HepG2 (cell line): ENCODE results near the gene CYB561. TPM values are rescaled to one million over a fixed set of nuclear protein-coding genes. Genes with fewer than 3 reads are reported as not detected.
A peak's percentile ranks its signal among the peaks of the same experiment; 100 is the strongest.

Experiments used
- ATAC-seq: fragments of 200-7000 bp; cut with Tn5 transposase; 3 replicates; pipeline ENCODE4 v1.9.1; 2020; ENCODE audit warnings: mild to moderate bottlenecking, moderate library complexity
- BruUV-seq: library from RNA; stranded (reverse); fragments of 400-500 nt; replicated peaks from 2 replicates; lab custom pipeline; 2021; lab: Mats Ljungman, UMichigan
- CTCF ChIA-PET: fragments of 300-600 bp; formaldehyde crosslinking; extraction: SDS; loops from one replicate; lab custom pipeline; 2021; ENCODE audit warnings: low total read pairs, inconsistent platforms, low intra/inter-chr PET ratio; lab: Yijun Ruan, JAX
- POLR2A ChIA-PET: fragments of 350-600 bp; sonication (Branson Sonifier 250); formaldehyde crosslinking; loops from one replicate; lab custom pipeline; 2020; ENCODE audit warnings: antibody characterized with exemption, inconsistent platforms; lab: Yijun Ruan, JAX
- DNase-seq: peaks from one replicate; pipeline ENCODE4 v3.0.0-alpha.2; 2015; ENCODE audit warnings: low spot score
- FAIRE-seq: peaks from 3 replicates; lab custom pipeline; 2011; peaks lifted over from hg19 to GRCh38; lab: Jason Lieb, UNC
- H2AFZ ChIP-seq: one replicate; pipeline ENCODE4 v1.6.1; 2011; ENCODE audit warnings: low read length, inconsistent platforms
- H3K27ac ChIP-seq: fragments of 300-600 bp; 3 replicates; pipeline ENCODE4 v1.8.0; 2011; ENCODE audit warnings: mixed run types, mild to moderate bottlenecking, mixed read lengths, low read length, inconsistent platforms; ENCODE audit not compliant: insufficient read depth; ENCODE audit errors: extremely low read length
- H3K27me3 ChIP-seq, 2 experiments: fragments of 200-600 bp in 1 of 2; 2 replicates in 1 of 2; 3 replicates in 1 of 2; pipeline versions ENCODE4 v1.6.0 to v1.8.0; 2011; ENCODE audit warnings: low read length in 2 of 2, mild to moderate bottlenecking in 2 of 2, moderate library complexity in 2 of 2, inconsistent platforms in 1 of 2; ENCODE audit not compliant: insufficient read depth in 2 of 2, control insufficient read depth in 1 of 2
- H3K36me3 ChIP-seq, 2 experiments: fragments of 200-600 bp in 1 of 2; replicated peaks in 1 of 2; 2 replicates in 1 of 2; 3 replicates in 1 of 2; pipeline versions ENCODE4 v1.5.1 to v1.8.0; 2011; ENCODE audit warnings: low read length in 2 of 2, inconsistent platforms in 1 of 2; ENCODE audit not compliant: insufficient read depth in 2 of 2, control insufficient read depth in 1 of 2
- H3K4me1 ChIP-seq: 2 replicates; pipeline ENCODE4 v1.5.1; 2012; ENCODE audit warnings: low read length, inconsistent platforms; ENCODE audit not compliant: insufficient read depth
- H3K4me2 ChIP-seq: 2 replicates; pipeline ENCODE4 v1.6.0; 2011; ENCODE audit warnings: low read depth, low read length, inconsistent platforms
- H3K4me3 ChIP-seq, 3 experiments: fragments of 200-600 bp in 1 of 3; sonication (generic), shearing (Covaris generic) in 1 of 3; replicated peaks in 1 of 3; 2 replicates each; pipeline ENCODE4 v1.5.1; 2011 to 2016; ENCODE audit warnings: low read length in 3 of 3, inconsistent platforms in 2 of 3, low read depth in 2 of 3, mild to moderate bottlenecking in 2 of 3, control low read depth in 1 of 3, mixed read lengths in 1 of 3; ENCODE audit not compliant: insufficient read depth in 1 of 3
- H3K79me2 ChIP-seq: one replicate; pipeline ENCODE4 v1.6.1; 2011; ENCODE audit warnings: low read length, inconsistent platforms; ENCODE audit not compliant: insufficient read depth
- H3K9ac ChIP-seq: 2 replicates; pipeline ENCODE4 v1.6.0; 2011; ENCODE audit warnings: mild to moderate bottlenecking, low read depth, low read length, inconsistent platforms; ENCODE audit not compliant: insufficient read depth
- H3K9me3 ChIP-seq: 2 replicates; pipeline ENCODE4 v1.5.1; 2012; ENCODE audit warnings: mild to moderate bottlenecking, low read length
- H4K20me1 ChIP-seq: 2 replicates; pipeline ENCODE4 v1.6.0; 2011; ENCODE audit warnings: inconsistent platforms, mild to moderate bottlenecking, low read length, moderate library complexity; ENCODE audit not compliant: insufficient read depth
- CEBPZ ChIP-seq: IDR thresholded peaks from 2 replicates; pipeline ENCODE4 v1.6.1; 2012; ENCODE audit warnings: low read length, improper control_type of control experiment
- GABPA ChIP-seq, 2 experiments: IDR thresholded peaks; 2 replicates each; pipeline ENCODE4 v1.6.1; 2011 to 2016; ENCODE audit warnings: low read depth in 2 of 2, low read length in 1 of 2, missing biosample characterization in 1 of 2, missing genetic modification characterization in 1 of 2
- MAFK ChIP-seq, 2 experiments: IDR thresholded peaks in 1 of 2; conservative IDR thresholded peaks in 1 of 2; 2 replicates each; pipeline ENCODE4 v1.6.1; 2011; ENCODE audit warnings: improper control_type of control experiment in 2 of 2, low read length in 2 of 2
- ZNF572 ChIP-seq: sonication (generic); formaldehyde crosslinking; IDR thresholded peaks from 2 replicates; pipeline ENCODE4 v1.5.1; 2020; ENCODE audit warnings: mild to moderate bottlenecking, missing genetic modification reagents
- WGBS: methylation state at CpG from one replicate; pipeline ENCODE4 v1.1.6; 2017; ENCODE audit warnings: low lambda C conversion rate; 5-methylcytosine and 5-hydroxymethylcytosine counted together
- in situ Hi-C: cut with HindIII; loops from 2 replicates; pipeline ENCODE4 v1.10.0; 2017; ENCODE audit warnings: low pct_unique_long_range_greater_than_20kb; ENCODE audit not compliant: extremely low pct_ligation_motif_present
- intact Hi-C: fragments of 100-400 bp; cut with micrococcal nuclease; formaldehyde crosslinking; loops from one replicate; pipeline ENCODE4 v1.10.0; 2022; ENCODE audit not compliant: unreplicated experiment
- polyA plus RNA-seq, 8 experiments: library from polyadenylated mRNA; depleted of rRNA in 3 of 8; stranded (reverse) in 7 of 8; unstranded in 1 of 8; fragments of >200 nt; fragmentation: Illumina TruSeq in 4 of 8; extraction: Trizol in 4 of 8; gene quantifications; 2 replicates each; pipeline versions ENCODE4 v1.2.1 to v1.2.3, GENCODE V29; 2011 to 2016; ENCODE audit warnings: low read depth in 4 of 8, missing spikeins in 1 of 8, mixed read lengths in 1 of 8; ENCODE audit not compliant: insufficient read depth in 1 of 8
- total RNA-seq, 5 experiments: library from RNA; depleted of rRNA; stranded (reverse); fragments of >200 nt; fragmentation: Illumina TruSeq; extraction: Trizol; gene quantifications; 2 replicates each; pipeline ENCODE4 v1.2.3, GENCODE V29; 2016; ENCODE audit warnings: low read depth in 1 of 5

Gene CYB561
- total and polyA plus RNA-seq, 2 of the 13 experiments (the other 11 are each of a cell fraction or from before 2014, with no cell fraction given): 1.5 to 6.7 TPM

GRCh38 chr17:63452046-63452961, 6.2 kb upstream of the CYB561 start:
- WGBS: 25% methylated on average over 12 of the region's 15 CpGs
- Histone ChIP-seq H2AFZ (no peak overlapping the region), H3K4me1 (peaks cover 16% of the 10 kb centered on the region; the same call in 1 of the 2 replicates), H3K9me3 (no peaks in the 10 kb centered on the region), H3K4me3 (no peak overlapping the region), H3K27me3 (peaks cover 8 to 39% of the 10 kb centered on the region in 2 experiments; a peak in 4 of 5 replicates), H3K4me2 (no peak overlapping the region), H3K27ac (no peak overlapping the region), H3K9ac (no peak overlapping the region), H4K20me1 (no peaks in the 10 kb centered on the region), H3K36me3 (no peaks in the 10 kb centered on the region)
- in situ Hi-C loops: no loop called here
- POLR2A ChIA-PET: no interaction called here
- ATAC-seq (peak; percentile 15), FAIRE-seq (no peak), DNase-seq (no peak)
- BruUV-seq: no TSS peak
- intact Hi-C loops: no loop called here
- CTCF ChIA-PET: no interaction called here
- no peak for TF ChIP-seq CEBPZ
- 0 out of 2 replicates have a peak, but pooled peaks have one; percentile 20 for TF ChIP-seq GABPA (IDR thresholded peaks at IDR 0.05; ENCODE audit: low read depth, low read length)
- no peak for TF ChIP-seq GABPA (CRISPR knock-in tag; IDR thresholded peaks at IDR 0.05; ENCODE audit: low read depth)
- TF ChIP-seq ZNF572 (CRISPR knock-in tag): 0 out of 2 replicates have a peak, but pooled peaks have one; percentile 63
- 0 out of 4 replicates have a peak, but pooled peaks of 1 of the 2 experiments have one; percentile 21 for TF ChIP-seq MAFK (conservative IDR thresholded peaks at IDR 0.05 in 1 of 2, IDR thresholded peaks at IDR 0.05 in 1 of 2; ENCODE audit: low read length in 2 of 2)
- TF ChIP-seq, all 625 proteins: peak for 3
- no peaks in the 10 kb centered on the region for H3K79me2 ChIP-seq
